Adrenal gland (tissue), 12 donors: ENCODE results near the gene ORAI3. TPM values are rescaled to one million over a fixed set of nuclear protein-coding genes. Genes with fewer than 3 reads are reported as not detected.

Source experiments
- DNase-seq, 7 donors: peaks; one replicate each; pipeline ENCODE4 v3.0.0-alpha.2; 2019 to 2020
- H3K27ac ChIP-seq, 5 donors: fragments of 200-600 bp; sonication (generic) in 4 of 5; 1 replicate in 3 of 5; 2 replicates in 2 of 5; pipeline versions ENCODE4 v1.5.1 to v1.8.0; 2016 to 2020; ENCODE audit warnings: mild to moderate bottlenecking in 1 of 5
- H3K27me3 ChIP-seq: fragments of 200-600 bp; 2 replicates; pipeline ENCODE4 v1.8.0; 2021
- H3K36me3 ChIP-seq, 2 donors: fragments of 200-600 bp; replicated peaks in 1 of 2; 1 replicate in 1 of 2; 2 replicates in 1 of 2; pipeline versions ENCODE4 v1.5.1 to v1.8.0; 2018 to 2022
- H3K4me1 ChIP-seq, 2 donors: fragments of 200-600 bp; replicated peaks in 1 of 2; 1 replicate in 1 of 2; 2 replicates in 1 of 2; pipeline versions ENCODE4 v1.5.1 to v1.8.0; 2018 to 2021
- H3K4me3 ChIP-seq, 4 donors: fragments of 200-600 bp; sonication (generic) in 3 of 4; one replicate each; pipeline ENCODE4 v1.5.1; 2016 to 2018
- H3K9me3 ChIP-seq, 3 donors: fragments of 200-600 bp; sonication (generic) in 1 of 3; replicated peaks in 1 of 3; 1 replicate in 2 of 3; 2 replicates in 1 of 3; pipeline versions ENCODE4 v1.5.1 to v1.8.0; 2016 to 2021
- POLR2A ChIP-seq, 2 donors: fragments of 450-650 bp; IDR thresholded peaks; one replicate each; pipeline ENCODE4 v1.6.1; 2017; ENCODE audit warnings: antibody characterized with exemption in 2 of 2, mild to moderate bottlenecking in 2 of 2, moderate library complexity in 1 of 2
- WGBS, 4 donors: extraction: QIAGEN DNeasy Blood & Tissue Kit in 2 of 4; methylation state at CpG; one replicate each; pipeline versions ENCODE4 v1.1.5 to v1.1.7; 2013 to 2017; 5-methylcytosine and 5-hydroxymethylcytosine counted together
- intact Hi-C, 2 donors: fragments of 100-400 bp; cut with DNase I; formaldehyde crosslinking; loops; one replicate each; pipeline versions ENCODE4 v1.14.1 to v1.15.0; 2022 to 2023
- polyA plus RNA-seq, 3 donors: library from polyadenylated mRNA; stranded (reverse); fragments of 200-250 nt in 2 of 3; fragments of 350-450 nt in 1 of 3; fragmentation: Illumina TruSeq in 1 of 3; extraction: RNeasy Lipid Tissue Mini Kit (QIAGEN cat#74804) in 1 of 3; gene quantifications; one replicate each; pipeline ENCODE4 v1.2.3, GENCODE V29; 2013 to 2014
- total RNA-seq, 9 donors: library from RNA; depleted of rRNA in 4 of 9; stranded (reverse); fragments of >200 nt in 4 of 9; fragments of 120-200 nt in 1 of 9; fragmentation: NEBNext Ultra II Directional in 1 of 9; extraction: Animal tissue kit (Norgen Biotek cat#: 25700) in 1 of 9; gene quantifications; one replicate each; pipeline versions ENCODE4 v1.1.0 to v1.2.4, GENCODE V29; 2013 to 2023
- TF ChIP-seq, protein P1 (sequence below), 6 experiments: fragments of 450-650 bp in 4 of 6; fragments of 200-600 bp in 2 of 6; sonication (generic) in 1 of 6; IDR thresholded peaks; 1 replicate in 5 of 6; 2 replicates in 1 of 6; pipeline versions ENCODE4 v1.5.1 to v1.8.0; 2016 to 2021; ENCODE audit warnings: antibody characterized with exemption in 6 of 6, mild to moderate bottlenecking in 2 of 6, moderate library complexity in 1 of 6
- donor health status: healthy with polysubstance abuse.
- donor health status: Bipolar disorder and iron deficiency.
- donor health status: DM: yes; HTN: yes; CAD: no.
- donor health status: DM: no; HTN: no; CAD: no.
- donor health status: DM: no; HTN: no; CAD: no.
- donor health status: DM: yes; HTN: yes; CAD: no.

Gene ORAI3
- total and polyA plus RNA-seq, 12 donors: 19.5 to 101 (median 57.0) TPM

DNA sequence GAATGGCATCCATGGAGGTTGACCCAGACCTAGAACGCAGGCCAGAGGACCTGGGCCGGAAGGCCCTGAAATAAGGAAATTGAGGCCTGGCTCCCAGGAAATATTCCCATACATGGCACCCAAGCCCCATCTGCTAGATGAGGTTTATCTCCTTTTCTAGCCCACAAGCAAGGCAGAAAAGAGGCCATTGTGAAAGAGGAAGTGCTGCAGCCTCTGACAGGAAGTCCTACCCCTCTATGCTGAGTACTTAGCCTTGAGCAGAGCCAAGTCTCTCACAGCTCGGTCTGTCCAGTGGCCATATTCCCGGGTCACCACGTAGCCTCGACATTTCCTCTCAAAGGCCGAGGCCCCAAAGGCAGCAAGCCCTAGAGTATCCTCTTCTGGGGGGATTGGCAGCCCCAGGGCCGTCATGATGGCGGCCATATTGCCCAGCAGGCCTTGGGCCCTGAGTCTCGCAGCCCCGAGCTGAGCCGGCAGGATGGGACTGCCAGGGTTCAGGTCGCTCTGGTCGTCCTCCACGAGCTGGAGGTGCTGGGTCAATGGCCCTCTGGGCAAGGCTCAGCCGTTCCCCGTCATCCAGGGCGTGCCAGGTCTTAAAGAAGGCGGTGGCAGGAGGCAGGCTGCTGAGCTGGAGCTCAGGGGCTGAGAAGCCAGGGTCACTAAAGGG lies 44.6 kb upstream of the ORAI3 start:
- Histone ChIP-seq H3K4me3 (no peak overlapping the region), H3K4me1 (peaks cover 6% of the 10 kb centered on the region in 2 donors), H3K9me3 (no peaks in the 10 kb centered on the region), H3K27me3 (no peaks in the 10 kb centered on the region), H3K27ac (peak overlapping the region in 4 of 5 donors; percentile 37 to 89 (median 67)), H3K36me3 (no peaks in the 10 kb centered on the region)
- TF ChIP-seq, protein P1, sequence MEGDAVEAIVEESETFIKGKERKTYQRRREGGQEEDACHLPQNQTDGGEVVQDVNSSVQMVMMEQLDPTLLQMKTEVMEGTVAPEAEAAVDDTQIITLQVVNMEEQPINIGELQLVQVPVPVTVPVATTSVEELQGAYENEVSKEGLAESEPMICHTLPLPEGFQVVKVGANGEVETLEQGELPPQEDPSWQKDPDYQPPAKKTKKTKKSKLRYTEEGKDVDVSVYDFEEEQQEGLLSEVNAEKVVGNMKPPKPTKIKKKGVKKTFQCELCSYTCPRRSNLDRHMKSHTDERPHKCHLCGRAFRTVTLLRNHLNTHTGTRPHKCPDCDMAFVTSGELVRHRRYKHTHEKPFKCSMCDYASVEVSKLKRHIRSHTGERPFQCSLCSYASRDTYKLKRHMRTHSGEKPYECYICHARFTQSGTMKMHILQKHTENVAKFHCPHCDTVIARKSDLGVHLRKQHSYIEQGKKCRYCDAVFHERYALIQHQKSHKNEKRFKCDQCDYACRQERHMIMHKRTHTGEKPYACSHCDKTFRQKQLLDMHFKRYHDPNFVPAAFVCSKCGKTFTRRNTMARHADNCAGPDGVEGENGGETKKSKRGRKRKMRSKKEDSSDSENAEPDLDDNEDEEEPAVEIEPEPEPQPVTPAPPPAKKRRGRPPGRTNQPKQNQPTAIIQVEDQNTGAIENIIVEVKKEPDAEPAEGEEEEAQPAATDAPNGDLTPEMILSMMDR (IDR thresholded peaks at IDR 0.05): no peak
- TF ChIP-seq POLR2A (IDR thresholded peaks at IDR 0.05): no peak
- intact Hi-C loops: no loop called here
- 78 to 93% (median 86%) methylated on average over 5 to 19 of the region's 19 CpGs for WGBS, 4 donors
- DNase-seq: no peak

DNA sequence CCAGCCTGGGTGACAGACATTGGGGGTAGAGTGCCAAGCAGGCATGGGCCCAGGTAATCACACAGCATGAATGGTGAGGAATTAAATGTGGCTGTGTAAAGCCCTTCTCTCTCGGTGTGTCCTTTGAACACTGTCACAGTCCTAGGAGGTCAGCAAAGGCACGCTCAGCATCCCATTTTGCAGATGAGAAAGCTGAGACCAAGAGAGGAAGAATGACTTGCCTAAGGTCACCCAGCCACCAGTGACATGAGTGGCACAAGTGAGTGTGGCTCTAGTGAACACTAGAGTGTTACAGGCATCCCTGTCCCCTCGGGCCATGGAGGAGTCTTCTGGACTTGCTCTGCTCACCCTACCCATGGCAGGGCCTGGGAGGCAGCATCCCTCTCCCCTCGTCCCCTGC lies 41.8 kb upstream of the ORAI3 start:
- Histone ChIP-seq H3K4me1 (no peaks in the 10 kb centered on the region), H3K27me3 (no peaks in the 10 kb centered on the region), H3K27ac (no peak overlapping the region), H3K4me3 (no peak overlapping the region), H3K36me3 (no peaks in the 10 kb centered on the region), H3K9me3 (no peaks in the 10 kb centered on the region)
- WGBS, 4 donors: 83 to 94% (median 88%) methylated on average over 3 to 4 of the region's 4 CpGs
- no peak for DNase-seq
- TF ChIP-seq POLR2A (IDR thresholded peaks at IDR 0.05): no peak
- TF ChIP-seq, protein P1 (IDR thresholded peaks at IDR 0.05): no peak
- intact Hi-C loops: no loop called here

DNA sequence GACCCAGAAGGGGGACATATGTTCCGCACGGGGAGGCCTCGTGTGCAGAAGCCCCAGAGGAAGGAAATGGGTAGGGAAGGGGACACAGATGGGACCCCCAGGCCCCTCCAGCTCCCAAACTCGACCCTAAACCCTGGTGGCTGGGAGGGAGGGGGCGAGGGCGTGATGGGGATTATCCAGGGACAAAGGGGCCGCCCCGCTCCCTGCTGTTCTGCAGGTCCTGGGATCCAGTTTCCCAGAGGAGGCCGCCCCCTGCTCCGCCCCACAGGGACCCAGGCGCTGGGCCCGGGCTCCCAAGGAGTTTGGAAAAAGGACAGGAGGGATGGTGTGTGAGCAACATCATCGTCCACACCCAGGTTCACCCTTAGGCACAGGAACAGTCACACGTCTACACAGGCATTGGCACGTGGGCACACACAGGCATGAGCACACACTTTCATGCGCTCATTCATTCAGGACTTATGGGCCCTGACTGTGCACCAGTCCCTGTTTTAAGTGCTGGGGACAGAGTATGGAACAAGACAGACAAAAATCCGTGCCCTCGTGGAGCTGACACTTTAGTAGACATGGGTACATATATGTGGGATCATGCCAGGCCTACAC lies 38.3 kb upstream of the ORAI3 start:
- DNase-seq: no peak
- H3K36me3 ChIP-seq: no peaks in the 10 kb centered on the region
- H3K4me1 ChIP-seq: no peaks in the 10 kb centered on the region
- no peak overlapping the region for H3K27ac ChIP-seq
- TF ChIP-seq POLR2A (IDR thresholded peaks at IDR 0.05): no peak
- H3K4me3 ChIP-seq: no peak overlapping the region
- 73 to 82% (median 76%) methylated on average over 16 to 18 of the region's 18 CpGs for WGBS, 4 donors
- intact Hi-C loops: loop anchor here in 1 of 2 donors (5.0 kb wide), 1 partner anchor 68 kb away; no protein-coding TSS in a partner anchor
- H3K9me3 ChIP-seq: no peaks in the 10 kb centered on the region
- no peaks in the 10 kb centered on the region for H3K27me3 ChIP-seq

DNA sequence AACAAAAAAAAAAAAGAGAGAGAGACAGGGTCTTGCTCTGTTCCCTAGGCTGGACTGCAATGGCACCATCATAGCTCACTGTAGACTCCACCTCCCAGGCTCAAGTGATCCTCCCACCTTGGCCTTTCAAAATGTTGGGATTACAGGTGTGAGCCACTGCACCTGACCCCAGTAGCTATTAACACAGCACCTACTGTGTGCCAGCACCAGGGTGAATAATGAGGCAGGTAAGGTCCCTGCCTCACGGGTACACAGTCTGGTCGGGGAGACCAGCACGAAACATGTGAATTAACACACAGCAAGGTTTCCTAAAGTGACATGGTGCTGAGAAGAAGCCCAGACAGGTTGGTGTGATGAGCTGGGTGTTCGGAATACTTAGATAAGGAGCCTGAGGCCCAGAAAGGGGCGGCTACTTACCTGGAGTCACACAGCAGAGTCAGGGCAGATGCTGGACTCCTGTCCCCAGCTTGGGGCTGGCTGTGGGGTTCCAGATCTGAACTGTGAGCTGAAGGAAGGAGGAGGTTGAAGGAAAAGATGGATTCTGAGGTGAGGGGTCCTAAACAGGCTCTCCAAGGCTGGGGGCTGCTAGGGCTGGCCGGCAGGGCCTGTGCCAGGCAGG lies 36.0 kb upstream of the ORAI3 start:
- Histone ChIP-seq H3K36me3 (no peaks in the 10 kb centered on the region), H3K4me3 (no peak overlapping the region), H3K27ac (no peak overlapping the region), H3K27me3 (no peaks in the 10 kb centered on the region), H3K9me3 (no peaks in the 10 kb centered on the region), H3K4me1 (no peaks in the 10 kb centered on the region)
- no peak for TF ChIP-seq POLR2A (IDR thresholded peaks at IDR 0.05)
- TF ChIP-seq, protein P1 (IDR thresholded peaks at IDR 0.05): no peak
- intact Hi-C loops: loop anchor here in 1 of 2 donors (5.0 kb wide), 1 partner anchor 71 kb away; no protein-coding TSS in a partner anchor
- DNase-seq: no peak
- 87 to 95% (median 92%) methylated on average over 6 of the region's 6 CpGs for WGBS, 4 donors
